ENCODE results near the gene FGFR4.
A peak's percentile ranks its signal among the peaks of the same experiment; 100 is the strongest.

The FGFR4 gene

DNA sequence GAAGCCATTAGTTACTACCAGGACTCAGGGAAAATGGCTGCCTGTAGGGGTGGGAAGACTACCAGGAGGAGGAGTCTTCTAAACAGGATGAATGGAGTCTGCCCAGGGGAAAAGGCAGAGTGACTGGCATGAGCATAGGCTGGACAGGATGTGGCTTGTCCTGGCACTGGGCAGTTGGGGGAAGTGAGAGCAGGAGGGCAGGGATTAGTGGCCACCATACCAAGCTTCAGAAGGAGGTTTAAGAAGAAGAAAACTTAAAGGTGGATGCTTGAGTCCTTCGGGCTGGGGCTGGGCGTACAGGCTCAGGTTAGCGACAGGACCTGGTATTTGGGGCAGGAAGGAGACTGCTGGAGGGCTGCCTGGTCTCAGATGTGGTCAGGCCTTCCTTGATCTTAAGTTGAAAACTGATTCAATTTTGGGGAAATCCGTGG is 41.9 kb downstream of the FGFR4 start:
- DNase-seq (ENCODE audit: extremely low spot score, insufficient read length, low read depth) (no peak), FAIRE-seq (no peak)

DNA sequence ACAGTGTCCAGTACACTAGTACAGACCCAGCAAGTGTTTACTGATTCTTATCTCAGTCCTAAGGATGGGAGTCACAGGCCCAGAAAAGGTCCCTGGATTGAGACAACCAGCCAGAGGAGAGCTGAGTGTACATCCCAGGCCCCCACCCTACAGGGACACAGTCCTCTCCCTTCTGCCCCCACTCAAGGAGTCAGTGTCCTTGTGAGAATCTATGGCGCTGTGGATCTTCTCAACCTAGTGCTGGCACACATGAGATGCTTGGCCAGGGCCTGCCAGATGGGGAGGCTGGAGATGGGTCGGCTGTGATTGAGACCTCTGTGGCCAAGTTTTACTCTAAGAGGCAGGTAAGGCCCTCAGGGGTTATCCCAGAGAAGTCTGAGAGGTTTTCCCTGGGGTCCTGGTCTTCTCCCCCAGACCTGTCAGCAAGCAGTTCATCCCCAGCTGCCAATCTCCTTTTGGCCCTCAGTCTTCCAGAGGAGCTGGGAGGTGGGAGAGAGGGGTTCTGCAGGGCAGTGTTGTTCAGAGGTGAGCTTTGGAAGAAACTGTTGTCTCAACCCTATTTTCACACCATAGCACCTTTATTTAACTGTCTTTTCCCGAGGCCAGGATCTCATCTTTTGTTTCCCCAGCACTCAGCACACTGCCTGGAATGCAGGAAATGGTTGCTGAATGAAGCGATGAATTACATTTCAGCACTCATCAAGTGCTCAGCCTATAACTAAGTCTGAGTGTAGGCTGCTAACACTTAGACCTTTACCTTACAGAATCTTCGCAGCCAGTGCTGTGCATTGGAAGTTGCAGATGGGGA is 43.7 kb downstream of the FGFR4 start:
- DNase-seq (ENCODE audit: extremely low spot score, insufficient read length, low read depth) = no peak

DNA sequence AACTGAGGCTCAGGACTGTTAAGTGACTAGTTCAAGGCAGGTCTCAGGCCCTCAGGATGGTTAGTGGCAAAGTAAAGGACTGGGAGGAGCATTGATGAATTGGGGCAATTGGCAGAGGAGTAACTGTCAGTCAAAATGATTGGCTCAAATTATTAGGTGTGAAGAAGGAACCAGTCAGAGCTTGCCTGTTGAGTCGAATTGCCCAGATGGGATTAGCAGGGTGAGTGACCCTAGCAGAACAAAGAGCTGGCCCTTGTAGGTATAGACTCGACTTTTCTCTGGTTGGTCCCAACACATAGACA is 44.3 kb downstream of the FGFR4 start:
- DNase-seq (ENCODE audit: extremely low spot score, insufficient read length, low read depth) (no peak), FAIRE-seq (no peak)

More for the DNA sequence above, 43.7 kb downstream of the FGFR4 start:
- FAIRE-seq = no peak

DNA sequence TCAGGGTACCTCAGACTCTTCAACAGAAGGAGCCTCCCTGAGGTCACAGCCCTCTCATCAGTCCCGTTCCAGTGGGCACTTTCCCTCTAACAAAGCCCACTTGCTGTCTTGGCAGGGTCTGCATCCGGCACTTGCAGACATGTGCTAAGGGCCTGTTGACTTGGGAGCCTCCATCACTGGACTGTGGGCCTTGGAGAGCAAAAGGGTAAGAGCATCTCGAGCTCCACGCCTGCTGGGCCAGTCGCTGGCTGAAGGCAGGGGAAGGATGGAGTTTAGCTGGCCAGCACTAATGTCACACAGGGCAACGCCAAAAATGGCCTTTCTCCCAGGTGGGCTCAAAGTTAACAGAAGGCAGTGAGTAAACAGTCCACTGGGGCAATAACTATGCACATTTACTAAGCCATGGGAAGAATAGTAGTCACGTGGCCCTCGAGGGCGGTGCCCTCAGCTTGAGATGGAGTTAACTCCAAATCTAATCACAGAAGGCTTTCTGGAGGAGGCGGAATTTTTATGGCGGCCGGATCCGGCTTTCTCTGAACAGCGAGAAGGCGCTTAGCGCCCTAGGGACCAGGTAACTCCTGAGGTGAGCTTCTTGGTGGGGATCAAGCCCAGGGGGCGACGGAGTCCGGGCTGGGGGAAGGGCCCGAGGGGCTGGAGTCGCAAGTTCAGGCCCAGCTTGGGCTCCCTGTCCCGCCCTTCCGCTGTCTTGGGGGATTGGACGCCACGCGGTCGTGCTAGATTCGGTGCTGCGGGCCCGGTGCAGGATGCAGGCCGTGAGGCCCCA is 44.8 kb downstream of the FGFR4 start:
- FAIRE-seq (no peak), DNase-seq (ENCODE audit: extremely low spot score, insufficient read length, low read depth) (no peak)

DNA sequence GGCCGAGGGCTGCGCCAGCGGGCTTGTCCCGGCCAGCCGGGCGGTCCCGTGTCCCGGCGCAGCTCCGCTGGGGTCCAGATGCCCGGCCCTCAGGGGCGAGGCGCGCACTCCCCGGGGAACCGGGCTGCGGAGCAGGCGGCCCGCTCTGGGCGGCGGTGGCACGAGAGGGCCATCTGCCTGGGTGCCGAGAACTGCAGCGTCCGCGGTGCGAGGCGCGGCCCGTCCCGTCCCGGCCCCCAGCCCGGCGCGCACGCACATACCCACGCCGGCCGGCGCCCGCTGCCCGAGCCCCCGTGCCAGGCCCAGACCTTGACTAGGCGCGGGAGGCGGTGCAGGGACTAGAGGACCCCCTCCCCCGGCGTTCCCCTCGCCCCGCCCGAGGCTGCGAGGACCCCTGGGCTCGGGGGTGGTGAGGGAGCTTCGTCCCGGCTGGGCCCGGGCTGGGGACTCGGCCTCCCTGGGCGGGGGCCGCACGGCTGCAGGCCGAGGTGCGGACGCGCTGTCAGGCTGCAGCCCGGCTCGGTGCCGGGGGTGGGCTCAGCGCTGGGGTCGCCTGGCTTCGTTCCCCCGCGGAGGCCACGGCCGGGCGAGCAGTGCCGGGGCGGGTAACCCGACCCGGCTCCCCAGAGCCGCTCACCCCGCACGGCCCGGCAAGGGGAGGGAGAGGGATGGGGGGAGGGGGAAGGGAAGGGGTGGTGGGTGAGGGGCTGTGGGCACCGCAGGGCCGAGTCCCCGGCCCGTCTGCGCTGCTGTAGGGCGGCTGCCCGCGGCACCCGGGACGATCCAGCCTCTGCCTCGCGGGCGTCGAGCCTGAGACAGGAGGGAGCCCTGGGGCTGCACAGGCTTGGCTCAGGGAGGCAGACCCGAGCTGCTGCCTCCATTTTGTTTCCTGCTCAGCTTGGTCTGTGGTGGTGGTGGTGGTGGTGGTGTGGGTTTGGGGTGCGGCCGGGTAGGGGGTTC is 45.7 kb downstream of the FGFR4 start:
- no peak for FAIRE-seq
- no peak for DNase-seq (ENCODE audit: extremely low spot score, insufficient read length, low read depth)

DNA sequence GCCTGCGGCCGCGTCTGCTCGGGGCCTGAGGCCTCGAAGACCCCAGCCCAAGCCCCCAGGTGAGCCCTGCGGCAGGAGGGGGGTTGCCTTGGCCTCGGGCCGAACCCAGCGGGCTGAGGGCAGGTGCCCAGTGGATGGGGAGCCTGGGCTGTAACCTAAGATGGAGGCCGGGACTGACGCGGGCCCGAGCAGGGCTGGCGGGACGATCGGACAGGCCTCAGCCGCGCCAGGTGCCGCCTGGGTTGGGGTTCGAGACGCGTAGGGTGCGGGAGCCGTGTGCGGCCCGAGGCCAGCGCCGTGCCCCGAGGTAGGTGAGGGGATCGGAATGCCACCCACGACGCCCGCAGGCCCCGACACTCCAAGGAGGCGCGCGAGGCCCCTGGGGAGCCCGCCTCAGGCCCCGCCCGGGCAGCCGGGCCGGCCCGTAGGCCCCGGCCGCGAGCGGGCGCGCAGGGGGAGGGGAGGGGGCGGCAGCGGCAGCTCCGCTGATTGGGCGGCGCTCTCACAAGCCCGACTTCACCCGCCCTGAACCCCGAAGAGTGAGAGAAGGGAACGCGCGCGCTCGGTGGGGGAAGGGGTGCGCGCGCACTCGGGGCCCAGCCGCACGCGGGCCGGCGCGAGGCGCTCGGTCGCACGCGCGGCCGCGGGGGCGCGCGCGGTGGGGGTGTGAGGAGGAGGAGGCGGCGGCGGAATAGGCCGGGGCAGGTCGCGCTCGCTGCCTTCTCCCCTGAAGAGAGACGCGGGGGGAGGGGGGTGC is 46.6 kb downstream of the FGFR4 start, which contains the start of gene NSD1:
NSD1 (plus strand) TSS at position 678 of the 757 bp plus-strand sequence. CDS start 1,331 bp downstream, outside the sequence.
- FAIRE-seq (peak; percentile 89), DNase-seq (ENCODE audit: extremely low spot score, insufficient read length, low read depth) (peak; percentile 82)

DNA sequence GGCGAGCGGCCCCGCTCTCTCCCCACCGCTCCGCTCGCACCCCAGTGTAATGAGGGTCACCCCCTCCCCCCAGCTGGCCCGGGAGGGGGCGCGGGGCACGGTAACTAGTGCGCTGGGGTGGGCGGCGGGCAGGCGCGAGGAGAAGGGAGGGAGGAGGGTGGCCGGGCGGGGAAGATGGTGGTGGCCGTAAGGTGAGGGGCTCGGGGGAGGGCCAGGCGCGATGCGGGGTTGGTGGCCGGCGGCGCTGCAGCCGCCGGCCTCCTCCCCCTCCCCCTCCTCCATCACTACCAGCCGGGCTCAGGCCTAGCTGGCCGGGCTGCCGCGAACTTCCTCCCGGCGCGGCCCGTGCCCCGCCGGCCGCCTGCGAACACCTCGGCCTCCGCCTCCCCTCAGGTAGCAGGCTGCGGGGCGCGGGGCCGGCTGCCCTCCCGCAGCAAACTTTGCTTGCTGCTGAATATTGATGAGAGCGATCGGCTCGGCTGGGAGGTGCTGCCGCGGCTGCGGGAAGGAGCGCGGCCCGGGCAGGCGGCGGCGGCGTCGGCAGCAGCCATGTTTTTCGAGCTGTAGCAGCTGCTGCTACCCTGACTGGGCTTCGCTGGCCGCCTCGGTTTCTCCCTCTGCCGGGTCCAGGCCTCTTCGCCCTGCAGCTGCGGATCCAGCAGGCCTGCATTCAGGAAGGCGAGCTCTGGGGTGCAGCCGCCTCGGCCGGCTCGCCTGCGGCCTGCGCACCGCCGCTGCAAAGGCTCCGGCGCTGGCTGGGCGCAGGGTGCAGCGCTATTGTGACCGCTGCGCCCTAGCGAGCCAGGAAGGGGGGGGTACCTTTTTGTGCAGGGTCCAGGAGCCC is 47.4 kb downstream of the FGFR4 start:
- DNase-seq (ENCODE audit: extremely low spot score, insufficient read length, low read depth) (peak; percentile 26), FAIRE-seq (no peak)

DNA sequence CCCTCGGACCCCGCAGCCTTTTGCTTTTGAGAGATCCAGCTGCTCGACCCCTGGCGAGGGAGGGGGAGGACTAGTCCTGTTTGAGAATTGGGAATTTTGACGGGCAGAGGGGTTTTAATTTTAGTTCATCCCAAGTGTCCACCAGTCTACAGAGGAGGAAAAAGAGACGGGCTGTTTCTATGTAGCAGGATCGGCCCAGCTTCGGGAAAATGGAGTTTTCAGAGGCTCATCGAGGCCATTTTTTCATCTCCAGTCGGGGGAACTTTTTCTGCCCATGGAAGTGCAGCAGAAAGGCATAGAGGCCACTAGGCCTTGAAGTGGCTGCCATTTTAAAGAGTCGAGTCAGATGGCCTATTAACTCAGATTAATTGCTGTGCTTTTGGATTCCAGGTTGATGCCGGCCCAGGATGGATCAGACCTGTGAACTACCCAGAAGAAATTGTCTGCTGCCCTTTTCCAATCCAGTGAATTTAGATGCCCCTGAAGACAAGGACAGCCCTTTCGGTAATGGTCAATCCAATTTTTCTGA is 48.0 kb downstream of the FGFR4 start:
- no peak for DNase-seq (ENCODE audit: extremely low spot score, insufficient read length, low read depth)
- no peak for FAIRE-seq

DNA sequence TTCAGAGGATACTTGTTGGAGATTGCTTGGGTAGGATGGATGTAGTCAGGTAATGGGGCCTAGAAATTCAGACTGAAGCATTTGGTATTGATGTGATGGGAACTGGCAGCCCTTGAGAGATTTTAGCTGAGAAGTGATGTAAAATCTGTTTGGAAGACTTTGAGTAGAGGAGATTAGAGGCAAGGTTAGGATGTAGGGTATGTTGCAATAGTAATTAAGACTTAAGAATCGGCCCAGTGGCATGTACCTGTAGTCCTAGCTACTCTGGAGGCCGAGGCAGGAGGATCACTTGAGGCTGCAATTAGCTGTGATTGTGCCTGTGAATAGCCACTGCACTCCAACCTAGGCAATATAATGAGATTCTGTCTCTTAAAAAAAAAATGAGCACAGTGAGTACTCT is 53.6 kb downstream of the FGFR4 start:
- no peak for FAIRE-seq
- DNase-seq (ENCODE audit: extremely low spot score, insufficient read length, low read depth) = no peak

DNA sequence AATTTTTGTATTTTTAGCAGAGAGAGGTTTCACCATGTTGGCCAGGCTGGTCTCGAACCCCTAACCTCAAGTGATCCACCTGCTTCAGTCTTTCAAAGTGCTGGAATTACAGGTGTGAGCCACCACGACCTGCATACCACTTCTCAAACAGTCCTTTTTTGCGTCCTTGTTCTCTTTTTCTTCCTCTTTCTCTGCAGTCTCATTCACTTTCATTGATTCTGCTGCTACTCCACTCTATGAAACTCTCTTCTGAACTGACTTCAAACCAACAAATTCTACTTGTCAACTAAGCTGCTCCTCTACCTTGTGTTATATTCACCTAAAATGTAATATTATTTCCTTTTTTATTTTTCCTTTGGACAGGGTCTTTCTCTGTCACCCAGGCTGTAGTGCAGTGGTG is 54.8 kb downstream of the FGFR4 start:
- FAIRE-seq = no peak

DNA sequence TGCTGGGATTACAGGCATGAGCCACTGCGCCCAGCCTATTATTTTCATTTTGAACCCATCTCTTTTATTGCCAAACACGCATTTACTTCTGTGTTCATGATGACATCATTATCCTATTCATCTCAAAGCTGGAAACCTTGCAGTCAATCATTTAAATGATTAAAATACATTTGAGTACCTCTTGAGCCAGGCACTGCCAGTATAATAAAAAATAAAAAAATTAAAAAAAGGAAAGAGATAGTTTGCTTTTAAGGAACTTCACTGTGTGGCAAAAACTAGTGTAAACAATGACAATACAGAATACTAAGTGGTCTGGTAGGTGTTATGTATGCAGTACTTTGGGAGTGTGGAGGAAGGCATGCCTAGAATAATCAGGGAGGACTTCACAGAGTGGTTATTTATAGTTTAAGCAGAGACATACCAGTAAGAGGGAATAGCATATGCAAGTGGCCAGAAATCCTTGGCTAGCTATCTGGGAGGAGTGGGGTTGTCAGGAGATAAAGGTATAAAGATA is 55.4 kb downstream of the FGFR4 start:
- DNase-seq (ENCODE audit: extremely low spot score, insufficient read length, low read depth) = no peak
- no peak for FAIRE-seq

More for the DNA sequence above, 54.8 kb downstream of the FGFR4 start:
- DNase-seq (ENCODE audit: extremely low spot score, insufficient read length, low read depth) = no peak

DNA sequence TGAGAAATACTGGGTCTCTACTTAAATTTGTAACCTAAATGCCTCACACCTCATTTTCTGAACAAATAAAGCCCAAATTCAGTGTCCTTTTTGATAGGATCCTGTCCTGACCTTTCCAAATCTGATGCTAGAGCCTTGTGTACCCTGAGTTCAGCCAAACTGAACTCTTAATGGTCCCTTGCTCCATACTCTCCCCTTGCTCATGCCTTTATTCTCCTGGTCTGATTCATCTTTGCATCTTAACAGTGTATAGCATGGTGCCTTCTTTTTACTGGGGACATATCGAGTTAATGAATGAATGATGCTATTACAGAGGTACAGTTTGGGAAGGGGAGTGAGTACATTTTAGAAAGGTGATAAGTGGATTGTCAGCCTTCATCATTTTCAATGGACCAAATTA is 56.1 kb downstream of the FGFR4 start:
- no peak for FAIRE-seq
- DNase-seq (ENCODE audit: extremely low spot score, insufficient read length, low read depth) = no peak

DNA sequence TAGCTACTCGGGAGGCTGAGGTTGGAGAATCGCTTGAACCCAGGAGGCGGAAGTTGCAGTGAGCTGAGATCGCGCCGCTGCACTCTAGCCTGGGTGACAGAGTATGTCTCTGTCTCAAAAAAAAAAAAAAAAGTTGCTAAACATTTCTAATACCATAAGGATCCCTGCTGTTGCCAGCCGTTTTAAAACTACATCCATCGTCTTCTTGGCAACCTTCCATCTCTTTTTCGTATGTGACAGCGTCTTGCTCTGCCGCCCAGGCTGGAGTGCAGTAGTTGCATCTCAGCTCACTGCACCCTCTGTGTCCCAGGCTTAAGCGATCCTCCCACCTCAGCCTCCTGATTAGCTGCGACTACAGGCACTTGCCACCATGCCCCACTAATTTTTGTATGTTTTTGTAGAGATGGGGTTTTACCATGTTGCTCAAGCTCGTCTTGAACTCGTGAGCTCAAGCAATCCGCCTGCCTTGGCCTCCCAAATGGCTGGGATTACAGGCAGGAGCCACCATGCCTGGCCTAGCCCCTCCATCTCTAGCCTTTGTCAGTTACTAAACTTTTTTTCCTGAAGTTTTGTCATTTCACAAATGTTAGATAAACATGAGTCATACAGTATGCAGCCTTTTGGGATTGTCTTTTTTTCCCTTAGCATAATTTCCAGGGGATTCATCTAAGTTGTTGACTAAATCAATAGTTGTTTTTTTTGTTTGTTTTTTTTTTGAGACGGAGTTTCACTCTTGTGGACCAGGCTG is 60.4 kb downstream of the FGFR4 start:
- FAIRE-seq (no peak), DNase-seq (ENCODE audit: extremely low spot score, insufficient read length, low read depth) (no peak)

Data from GM18507 (cell line).